ENCODE data around the gene STX11. TPM values are rescaled to one million over a fixed set of nuclear protein-coding genes. Genes with fewer than 3 reads are reported as not detected.

Gene STX11
- total RNA-seq, 1 donor from 2014 or later, result not detected

DNA sequence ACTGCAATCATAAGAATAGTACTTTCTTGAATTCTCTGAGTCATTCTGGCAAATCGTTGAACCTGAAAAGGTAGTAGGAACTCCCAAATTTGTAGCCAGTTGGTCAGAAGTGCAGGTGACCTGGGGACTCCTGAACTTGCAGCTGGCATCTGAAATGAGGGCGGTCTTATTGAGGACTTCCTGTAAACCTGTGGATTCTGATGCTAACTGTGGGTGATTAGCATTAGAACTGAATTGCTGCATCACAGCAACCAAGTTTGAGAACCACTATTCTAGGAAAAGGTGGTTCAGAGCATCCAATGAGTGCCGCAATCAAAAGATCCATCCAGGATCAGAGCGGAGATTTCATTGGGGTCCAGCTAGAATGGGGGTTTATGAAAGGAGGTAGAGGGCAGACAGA lies 84.6 kb downstream of the STX11 start:
- no peak overlapping the region for H3K27ac Mint-ChIP-seq (ENCODE audit: unreplicated experiment)
- H3K4me3 Mint-ChIP-seq, result no peak overlapping the region
- no peaks in the 10 kb centered on the region for H3K9me3 Mint-ChIP-seq
- DNase-seq (ENCODE audit: low read depth, low spot score), result no peak
- peaks cover under 1% of the 10 kb centered on the region for H3K4me1 Mint-ChIP-seq
- no peaks in the 10 kb centered on the region for H3K36me3 Mint-ChIP-seq (ENCODE audit: low read depth)
- H3K27me3 Mint-ChIP-seq (ENCODE audit: low read depth), result no peaks in the 10 kb centered on the region
- TF ChIP-seq, protein P1, sequence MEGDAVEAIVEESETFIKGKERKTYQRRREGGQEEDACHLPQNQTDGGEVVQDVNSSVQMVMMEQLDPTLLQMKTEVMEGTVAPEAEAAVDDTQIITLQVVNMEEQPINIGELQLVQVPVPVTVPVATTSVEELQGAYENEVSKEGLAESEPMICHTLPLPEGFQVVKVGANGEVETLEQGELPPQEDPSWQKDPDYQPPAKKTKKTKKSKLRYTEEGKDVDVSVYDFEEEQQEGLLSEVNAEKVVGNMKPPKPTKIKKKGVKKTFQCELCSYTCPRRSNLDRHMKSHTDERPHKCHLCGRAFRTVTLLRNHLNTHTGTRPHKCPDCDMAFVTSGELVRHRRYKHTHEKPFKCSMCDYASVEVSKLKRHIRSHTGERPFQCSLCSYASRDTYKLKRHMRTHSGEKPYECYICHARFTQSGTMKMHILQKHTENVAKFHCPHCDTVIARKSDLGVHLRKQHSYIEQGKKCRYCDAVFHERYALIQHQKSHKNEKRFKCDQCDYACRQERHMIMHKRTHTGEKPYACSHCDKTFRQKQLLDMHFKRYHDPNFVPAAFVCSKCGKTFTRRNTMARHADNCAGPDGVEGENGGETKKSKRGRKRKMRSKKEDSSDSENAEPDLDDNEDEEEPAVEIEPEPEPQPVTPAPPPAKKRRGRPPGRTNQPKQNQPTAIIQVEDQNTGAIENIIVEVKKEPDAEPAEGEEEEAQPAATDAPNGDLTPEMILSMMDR (conservative IDR thresholded peaks at IDR 0.05), result no peak

Other genes with a start within 250 kb of the STX11 start
- gene PLAGL1, start 142.3 kb upstream of the STX11 start, total RNA-seq, result 29.7 and 29.9 TPM in 2 replicates
- 161 and 164 TPM in 2 replicates for gene SF3B5, start 54.9 kb upstream of the STX11 start, total RNA-seq
- gene UTRN, start 134.8 kb downstream of the STX11 start, total RNA-seq, result 74.0 and 76.8 TPM in 2 replicates

All from neural crest cell (in vitro differentiated cells).